GM10266 (cell line): Measurements from ENCODE around the gene PLA2G15.

Source experiments
- DNase-seq: peaks from one replicate; pipeline ENCODE4 v3.0.0; 2012; ENCODE audit errors: extremely low spot score
- TF ChIP-seq, protein P1 (sequence below): IDR thresholded peaks from 2 replicates; pipeline ENCODE4 v1.5.1; 2012; ENCODE audit warnings: mild to moderate bottlenecking, low read depth; ENCODE audit not compliant: control insufficient read depth, insufficient read depth; ENCODE audit errors: missing control alignments

The PLA2G15 gene

DNA sequence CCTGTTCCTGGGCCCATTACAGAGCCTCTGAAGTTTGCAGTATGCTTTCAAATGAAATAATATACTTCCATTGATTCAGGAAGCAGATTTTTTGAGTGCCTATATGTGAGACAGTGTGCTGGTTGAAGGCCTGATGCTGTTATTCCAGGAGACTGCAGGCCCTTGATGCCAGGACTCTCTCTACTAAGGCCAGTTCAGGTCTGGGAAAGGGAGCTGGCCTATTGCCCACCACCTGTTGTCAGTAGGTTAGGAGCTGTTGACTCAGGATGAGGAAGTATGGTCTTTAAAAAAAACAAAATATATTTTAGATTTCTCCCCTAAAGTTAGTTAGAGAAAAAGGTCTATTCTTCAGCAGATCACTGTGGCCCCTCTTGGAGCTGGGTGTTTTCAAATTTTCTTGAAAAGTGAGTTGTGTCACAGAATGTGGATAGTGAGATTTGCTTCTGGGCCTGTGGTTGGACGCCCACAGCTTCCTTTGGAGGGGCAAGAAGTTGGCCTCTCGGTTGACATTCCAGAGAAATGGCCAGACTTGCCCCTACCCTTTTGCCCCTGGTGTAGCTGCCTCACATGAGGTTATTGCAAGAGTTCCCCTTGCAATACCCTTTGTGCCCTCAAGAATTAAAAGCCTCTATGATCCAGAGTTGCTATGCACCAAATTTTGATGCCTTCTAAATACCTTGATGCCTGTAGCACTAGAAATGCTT, 17.2 kb upstream of the PLA2G15 start:
- DNase-seq, result no peak
- TF ChIP-seq, protein P1, sequence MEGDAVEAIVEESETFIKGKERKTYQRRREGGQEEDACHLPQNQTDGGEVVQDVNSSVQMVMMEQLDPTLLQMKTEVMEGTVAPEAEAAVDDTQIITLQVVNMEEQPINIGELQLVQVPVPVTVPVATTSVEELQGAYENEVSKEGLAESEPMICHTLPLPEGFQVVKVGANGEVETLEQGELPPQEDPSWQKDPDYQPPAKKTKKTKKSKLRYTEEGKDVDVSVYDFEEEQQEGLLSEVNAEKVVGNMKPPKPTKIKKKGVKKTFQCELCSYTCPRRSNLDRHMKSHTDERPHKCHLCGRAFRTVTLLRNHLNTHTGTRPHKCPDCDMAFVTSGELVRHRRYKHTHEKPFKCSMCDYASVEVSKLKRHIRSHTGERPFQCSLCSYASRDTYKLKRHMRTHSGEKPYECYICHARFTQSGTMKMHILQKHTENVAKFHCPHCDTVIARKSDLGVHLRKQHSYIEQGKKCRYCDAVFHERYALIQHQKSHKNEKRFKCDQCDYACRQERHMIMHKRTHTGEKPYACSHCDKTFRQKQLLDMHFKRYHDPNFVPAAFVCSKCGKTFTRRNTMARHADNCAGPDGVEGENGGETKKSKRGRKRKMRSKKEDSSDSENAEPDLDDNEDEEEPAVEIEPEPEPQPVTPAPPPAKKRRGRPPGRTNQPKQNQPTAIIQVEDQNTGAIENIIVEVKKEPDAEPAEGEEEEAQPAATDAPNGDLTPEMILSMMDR, result no peak

DNA sequence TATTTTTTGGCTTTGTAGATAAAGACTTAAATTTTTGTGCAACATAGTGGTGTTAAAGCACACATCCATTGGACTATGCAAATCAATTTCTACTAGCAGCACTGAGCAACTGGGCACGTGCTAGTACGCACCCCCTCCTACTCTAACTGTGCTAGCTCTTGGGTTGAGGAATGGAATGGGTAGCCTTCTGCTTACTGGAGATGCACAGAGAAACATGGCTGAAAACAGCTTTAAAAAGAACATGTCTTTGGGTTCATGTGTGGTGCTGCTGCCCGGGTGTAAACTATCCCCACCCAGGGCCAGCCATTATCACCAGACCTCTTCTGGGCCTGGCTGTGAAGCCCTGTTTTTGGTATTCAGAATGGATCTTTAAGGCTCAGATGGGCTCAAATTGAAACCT, 16.5 kb upstream of the PLA2G15 start:
- DNase-seq, result no peak
- TF ChIP-seq, protein P1, result no peak

DNA sequence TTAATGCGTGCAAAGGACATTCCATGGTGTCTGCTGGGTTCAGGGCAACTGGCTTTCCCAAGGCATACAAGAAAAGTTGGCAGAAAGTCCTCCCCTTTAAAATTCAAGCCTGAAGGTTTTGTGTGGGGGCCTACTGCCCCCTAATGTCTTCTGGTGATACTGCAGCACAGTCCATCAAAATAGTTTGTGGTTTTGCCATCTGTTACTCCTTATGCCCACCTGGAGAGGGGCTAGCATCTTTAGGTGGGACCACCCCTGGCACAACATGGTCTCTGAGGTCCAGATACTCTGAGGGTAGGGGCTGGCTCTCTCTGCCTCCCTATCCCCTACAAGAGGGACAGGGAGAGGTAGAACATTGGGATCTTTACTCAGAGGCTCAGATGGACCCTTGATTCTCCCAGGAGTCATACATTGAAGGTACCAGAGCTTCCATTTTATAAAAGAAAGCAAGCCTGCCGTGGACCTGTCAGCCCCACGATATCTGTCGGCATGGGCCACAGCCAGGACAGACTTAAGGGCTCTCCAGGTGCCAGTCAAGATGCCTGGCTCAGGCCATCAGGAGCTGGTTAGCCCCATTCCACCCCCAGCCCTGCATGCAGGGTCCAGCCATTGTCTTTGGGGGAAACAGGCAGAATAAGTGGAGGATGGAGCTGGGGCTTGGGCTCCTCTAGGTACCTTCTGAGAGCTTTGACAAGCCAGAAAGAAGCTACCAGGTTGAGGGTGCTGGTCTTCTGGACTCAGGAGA, 15.6 kb upstream of the PLA2G15 start:
- TF ChIP-seq, protein P1, result peak; percentile 78
- DNase-seq, result peak; percentile 66

DNA sequence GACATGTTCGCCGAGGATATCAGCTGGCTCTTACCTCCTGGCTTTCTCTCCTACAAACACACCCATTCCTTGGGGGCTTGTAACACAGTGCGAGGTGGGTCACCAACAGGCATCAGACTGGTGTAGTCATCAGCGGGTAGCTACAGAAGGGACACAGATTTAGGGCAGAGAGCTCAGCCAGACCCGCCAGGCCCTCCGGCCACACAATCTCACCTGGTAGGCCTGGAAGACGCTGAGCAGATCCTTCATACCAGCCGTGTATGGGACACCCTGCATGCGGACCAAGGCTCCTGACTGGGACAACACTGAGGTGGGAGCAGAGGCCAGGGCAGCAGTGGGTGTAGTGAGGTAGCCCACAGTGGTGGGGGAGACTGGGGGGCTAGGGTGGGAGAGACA, 15.0 kb upstream of the PLA2G15 start:
- TF ChIP-seq, protein P1, result no peak
- no peak for DNase-seq

DNA sequence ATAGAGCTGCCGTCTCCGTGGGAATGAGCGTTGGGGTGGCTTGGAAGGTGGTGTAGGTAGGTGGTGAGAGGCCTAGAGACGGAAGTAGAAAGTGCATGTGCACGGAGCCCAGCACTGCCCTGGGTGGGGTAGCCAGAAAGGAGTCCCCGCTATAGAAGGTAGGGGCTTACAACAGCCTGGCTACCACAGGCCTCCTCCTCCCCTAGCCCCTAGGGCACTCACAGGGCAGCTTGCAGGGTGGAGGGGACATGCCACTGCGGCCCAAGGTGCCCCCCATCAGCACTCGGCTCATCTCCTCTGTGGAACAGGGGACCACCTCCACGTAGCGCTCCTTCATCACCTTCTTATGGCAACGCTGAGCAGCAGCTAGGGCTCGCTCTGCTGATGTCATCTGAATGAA, 14.2 kb upstream of the PLA2G15 start:
- no peak for DNase-seq
- TF ChIP-seq, protein P1, result no peak

DNA sequence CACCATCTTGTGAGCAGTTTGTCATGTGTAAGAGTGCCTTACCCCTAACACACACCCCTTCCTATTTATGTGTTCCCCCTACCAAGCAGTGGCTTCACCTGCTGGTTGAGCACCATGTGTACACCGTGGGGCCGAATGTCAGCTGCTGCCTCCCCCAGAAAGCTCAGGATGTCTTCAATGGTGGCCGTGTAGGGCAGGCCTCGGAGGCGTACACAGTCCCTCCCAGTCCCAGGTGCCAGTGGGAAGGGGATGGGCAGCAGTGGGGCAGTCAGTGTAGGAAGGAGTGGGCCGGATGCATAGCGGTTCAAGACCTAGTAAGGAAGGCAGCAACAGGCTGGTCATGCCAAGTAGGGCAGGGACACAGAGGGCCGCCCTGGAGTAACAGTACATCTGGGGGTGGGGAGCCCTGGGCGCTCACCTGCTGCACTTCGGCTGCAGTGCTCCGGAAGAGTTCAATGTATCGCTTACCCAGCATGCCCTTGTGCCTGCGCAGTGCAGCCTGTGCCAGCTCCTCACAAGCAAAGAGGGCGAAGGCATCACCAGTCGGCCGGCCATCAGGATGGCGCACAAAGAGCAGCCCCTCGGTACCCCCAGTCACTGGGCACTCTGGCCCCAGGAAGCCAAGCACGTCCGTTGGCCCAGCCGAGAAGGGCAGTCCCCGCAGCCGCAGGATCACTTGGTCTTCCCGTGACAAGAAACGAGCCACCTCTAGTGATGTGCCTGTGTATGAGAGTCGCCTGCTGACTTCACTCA, 13.6 kb upstream of the PLA2G15 start:
- TF ChIP-seq, protein P1, result no peak
- DNase-seq, result no peak
